Right lobe of liver (tissue), 4 donors: Measurements from ENCODE around the gene EFNA3.

ENCODE experiments used
- POLR2A ChIP-seq: fragments of 450-650 bp; IDR thresholded peaks from one replicate; pipeline ENCODE4 v1.6.1; 2017; ENCODE audit warnings: antibody characterized with exemption, mild to moderate bottlenecking
- TF ChIP-seq, protein P1 (sequence below), 4 donors: fragments of 200-600 bp in 3 of 4; fragments of 450-650 bp in 1 of 4; IDR thresholded peaks; one replicate each; pipeline versions ENCODE4 v1.5.1 to v1.8.0; 2016 to 2022; ENCODE audit warnings: antibody characterized with exemption in 4 of 4, mild to moderate bottlenecking in 2 of 4
- donor health status: DM: no; HTN: no; CAD: no.
- donor health status: DM: no; HTN: no; CAD: no.
- donor health status: DM: no; HTN: yes; CAD: no.

DNA sequence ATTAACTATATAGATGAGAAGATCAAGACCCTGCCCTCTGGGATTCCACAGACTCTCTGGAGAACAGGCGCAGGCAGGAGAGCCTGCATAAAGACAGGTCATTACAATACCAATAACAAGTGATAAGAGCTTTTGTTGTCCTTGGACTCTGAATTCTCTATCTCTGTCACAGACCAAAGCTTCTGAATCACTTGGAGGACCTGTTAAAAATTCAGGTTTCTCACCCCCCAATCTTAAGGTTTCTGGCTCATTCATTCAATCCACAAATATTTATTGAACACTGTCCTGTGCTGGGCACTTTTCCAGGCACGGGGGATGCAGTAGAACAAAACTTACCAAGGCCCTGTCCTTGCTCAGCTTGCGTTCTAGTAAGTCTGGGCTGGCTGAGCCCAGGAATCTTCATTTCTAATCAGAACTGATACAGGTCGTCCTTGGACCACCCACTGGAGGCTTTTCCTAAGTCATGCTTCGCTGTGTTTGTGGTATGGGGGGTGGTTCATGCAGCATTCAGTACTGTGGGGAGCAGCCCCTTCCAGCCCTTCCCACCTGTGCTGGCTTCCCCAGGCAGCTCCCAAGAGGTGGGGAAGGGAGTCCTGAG, 13.7 kb upstream of the EFNA3 start:
- TF ChIP-seq, protein P1, sequence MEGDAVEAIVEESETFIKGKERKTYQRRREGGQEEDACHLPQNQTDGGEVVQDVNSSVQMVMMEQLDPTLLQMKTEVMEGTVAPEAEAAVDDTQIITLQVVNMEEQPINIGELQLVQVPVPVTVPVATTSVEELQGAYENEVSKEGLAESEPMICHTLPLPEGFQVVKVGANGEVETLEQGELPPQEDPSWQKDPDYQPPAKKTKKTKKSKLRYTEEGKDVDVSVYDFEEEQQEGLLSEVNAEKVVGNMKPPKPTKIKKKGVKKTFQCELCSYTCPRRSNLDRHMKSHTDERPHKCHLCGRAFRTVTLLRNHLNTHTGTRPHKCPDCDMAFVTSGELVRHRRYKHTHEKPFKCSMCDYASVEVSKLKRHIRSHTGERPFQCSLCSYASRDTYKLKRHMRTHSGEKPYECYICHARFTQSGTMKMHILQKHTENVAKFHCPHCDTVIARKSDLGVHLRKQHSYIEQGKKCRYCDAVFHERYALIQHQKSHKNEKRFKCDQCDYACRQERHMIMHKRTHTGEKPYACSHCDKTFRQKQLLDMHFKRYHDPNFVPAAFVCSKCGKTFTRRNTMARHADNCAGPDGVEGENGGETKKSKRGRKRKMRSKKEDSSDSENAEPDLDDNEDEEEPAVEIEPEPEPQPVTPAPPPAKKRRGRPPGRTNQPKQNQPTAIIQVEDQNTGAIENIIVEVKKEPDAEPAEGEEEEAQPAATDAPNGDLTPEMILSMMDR (IDR thresholded peaks at IDR 0.05): no peak
- TF ChIP-seq POLR2A: no peak
